NCI-H1048 (cell line): ENCODE data around the gene DIDO1.
"Not testable (repeated sequence)": the region's sequence is repeated elsewhere in the genome, so short reads cannot be mapped to it uniquely, and the experiment has no call there.

Experiments
- DNase-seq: peaks from one replicate; lab custom pipeline; 2025; lab: John Stamatoyannopoulos, UW

Gene DIDO1

DNA sequence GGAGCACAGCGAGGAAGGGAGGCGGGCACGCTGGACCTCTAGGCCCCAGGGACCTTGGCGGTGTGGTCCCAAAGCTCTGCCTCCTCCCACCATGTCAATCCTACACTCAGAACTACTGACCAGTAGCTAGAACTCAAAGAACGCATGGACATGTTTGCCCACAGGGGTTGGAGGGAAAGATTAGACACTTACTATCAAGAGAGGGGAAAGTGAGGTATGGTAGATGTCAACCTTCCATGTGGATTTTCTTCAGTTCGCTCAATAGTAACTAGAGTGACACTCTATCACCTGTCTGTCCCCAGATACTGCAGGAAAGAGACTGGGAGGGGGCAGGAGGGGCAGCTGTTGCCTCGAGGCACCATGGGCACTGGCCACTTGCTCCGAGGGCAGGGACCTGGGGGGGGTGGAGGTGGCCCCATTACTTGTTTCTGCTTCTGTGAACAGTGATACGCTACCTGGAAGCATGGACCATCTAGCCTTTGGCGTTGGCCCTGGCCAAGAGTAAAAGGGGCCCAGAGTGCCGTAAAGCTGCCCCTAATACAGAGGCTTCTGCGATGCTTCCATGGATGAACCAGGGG, 912 bp upstream of the DIDO1 start:
- DNase-seq = no peak

DNA sequence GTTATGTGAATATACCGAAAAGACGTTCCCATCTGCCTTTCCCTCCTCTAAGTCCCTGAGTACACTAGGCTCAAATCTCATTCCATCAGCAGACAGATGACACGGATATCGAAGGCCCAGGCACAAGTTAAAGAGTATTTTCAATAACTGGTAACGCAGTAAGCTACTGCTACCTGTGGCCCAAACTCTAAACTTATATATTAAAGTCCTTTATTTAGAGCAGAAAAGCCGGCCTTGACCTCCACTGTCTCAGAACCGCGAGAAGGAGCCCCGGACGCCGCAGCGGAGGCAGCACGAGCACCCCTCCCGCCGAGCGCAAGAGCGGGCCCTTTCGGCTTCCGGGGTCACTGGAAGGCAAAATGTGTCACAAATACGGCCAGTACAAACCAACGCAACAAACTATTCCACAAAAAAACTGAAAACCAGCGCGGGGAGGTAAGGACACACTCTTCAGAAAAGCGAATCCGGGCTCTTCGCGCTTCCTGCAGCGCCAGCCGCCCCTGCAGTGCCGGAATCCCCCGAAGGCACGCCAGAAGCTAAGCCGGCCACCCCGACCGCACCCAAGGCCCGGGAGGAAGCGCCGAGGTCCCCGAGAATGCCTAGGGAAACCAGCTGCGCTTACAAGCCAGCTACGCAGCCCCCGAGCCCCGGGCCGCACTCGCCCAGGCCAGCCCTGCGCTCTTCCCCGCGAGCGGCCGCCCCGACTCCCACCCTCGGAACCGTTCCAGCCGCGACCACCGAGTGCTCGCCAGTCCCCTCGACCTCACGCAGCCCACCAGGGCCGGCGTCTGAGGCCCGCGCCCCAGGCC, 681 bp downstream of the DIDO1 start:
- DNase-seq = no peak

DNA sequence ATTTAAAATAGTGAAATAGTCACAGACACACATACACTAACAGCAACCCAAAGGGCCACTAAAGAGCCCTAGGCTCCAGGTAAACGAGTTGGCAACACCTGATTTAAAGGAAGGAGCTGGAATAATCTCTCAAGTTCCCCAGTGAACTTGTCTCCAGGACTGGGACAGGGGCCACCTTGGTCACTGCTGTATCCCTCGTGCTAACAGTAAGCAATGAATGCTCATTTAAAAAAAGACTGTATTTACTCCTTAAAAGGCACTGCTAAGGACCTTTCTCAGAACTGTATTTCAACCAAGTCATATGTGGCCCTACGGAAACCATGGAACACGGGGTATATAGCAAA, 1.3 kb downstream of the DIDO1 start:
- no peak for DNase-seq

GRCh38 chr20:62924442-62925075, 1.7 kb downstream of the DIDO1 start:
- DNase-seq = no peak

GRCh38 chr20:62923669-62924441, 2.5 kb downstream of the DIDO1 start:
- DNase-seq = no peak

DNA sequence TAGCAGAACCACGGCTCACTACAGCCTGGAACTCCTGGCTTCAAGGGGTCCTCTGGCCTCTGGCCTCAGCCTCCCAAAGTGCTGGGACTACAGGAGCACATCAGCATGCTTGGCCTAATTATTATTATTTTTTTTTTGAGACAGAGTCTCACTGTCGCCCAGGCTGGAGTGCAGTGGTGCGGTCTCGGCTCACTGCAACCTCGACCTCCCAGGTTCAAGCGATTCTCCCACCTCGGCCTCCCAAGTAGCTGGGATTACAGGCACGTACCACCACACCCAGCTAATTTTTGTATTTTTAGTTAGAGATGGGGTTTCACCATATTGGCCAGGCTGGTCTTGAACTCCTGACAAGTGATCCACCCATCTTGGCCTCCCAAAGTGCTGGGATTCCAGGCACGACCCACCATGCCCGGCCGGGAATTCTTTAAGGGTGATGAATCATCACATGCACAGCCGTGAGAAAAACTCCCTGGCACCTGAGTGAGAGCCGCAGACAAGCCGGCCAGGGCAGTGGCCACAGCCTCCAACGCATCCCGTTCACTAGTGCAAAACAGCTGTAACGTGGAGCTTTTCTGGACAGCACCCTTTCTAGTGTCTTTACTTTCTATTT, 3.1 kb downstream of the DIDO1 start:
- not testable (repeated sequence) for DNase-seq

DNA sequence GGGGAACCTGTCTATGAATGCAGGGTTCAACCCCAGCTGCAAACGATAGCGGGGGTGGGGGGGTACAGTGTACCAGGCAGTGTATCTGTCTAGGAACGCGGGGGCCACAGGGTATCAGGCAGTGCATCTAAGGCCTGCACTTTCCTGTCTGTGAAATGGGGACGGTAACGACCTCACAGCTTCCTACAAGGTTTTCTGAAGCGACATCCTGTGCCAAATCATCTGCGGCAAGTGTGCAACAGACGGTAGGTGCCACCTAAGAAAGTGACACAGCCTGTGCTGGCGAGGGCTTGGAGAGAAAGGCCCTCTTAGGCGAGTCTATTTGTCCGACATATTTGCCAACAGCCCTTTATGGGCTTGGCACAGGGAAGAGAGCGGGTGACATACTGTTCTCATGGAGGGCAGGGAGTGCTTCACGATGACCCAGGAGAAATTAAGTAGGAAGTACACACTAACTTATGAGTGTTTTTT, 3.8 kb downstream of the DIDO1 start:
- DNase-seq = no peak

GRCh38 chr20:62921119-62921687, 5.1 kb downstream of the DIDO1 start:
- DNase-seq = peak; percentile 42

- no peak for DNase-seq
These were observed 6.2 kb downstream of the DIDO1 start for GRCh38 chr20:62920039-62920645.

GRCh38 chr20:62918831-62919230, 7.5 kb downstream of the DIDO1 start:
- no peak for DNase-seq

DNA sequence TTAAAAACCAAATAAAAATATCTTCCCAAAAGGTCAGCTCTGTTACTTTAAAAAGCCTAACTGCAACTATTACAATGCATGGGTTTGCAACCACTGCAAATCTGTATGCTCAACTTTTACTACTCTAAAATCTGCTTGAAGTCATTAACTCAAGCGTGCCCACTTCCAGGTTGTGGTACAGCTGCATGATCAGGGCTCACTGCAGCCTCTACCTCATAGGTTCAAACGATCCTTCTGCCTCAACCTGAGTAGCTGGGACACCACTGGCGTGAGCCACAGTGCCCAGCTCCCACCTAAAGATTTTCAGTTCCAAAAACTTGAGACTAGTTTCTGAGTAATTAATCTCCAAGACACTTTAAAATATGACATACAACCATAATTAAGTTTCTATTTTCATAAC, 8.2 kb downstream of the DIDO1 start:
- DNase-seq = no peak

- DNase-seq = no peak
These were observed 8.6 kb downstream of the DIDO1 start for GRCh38 chr20:62917720-62918119.

DNA sequence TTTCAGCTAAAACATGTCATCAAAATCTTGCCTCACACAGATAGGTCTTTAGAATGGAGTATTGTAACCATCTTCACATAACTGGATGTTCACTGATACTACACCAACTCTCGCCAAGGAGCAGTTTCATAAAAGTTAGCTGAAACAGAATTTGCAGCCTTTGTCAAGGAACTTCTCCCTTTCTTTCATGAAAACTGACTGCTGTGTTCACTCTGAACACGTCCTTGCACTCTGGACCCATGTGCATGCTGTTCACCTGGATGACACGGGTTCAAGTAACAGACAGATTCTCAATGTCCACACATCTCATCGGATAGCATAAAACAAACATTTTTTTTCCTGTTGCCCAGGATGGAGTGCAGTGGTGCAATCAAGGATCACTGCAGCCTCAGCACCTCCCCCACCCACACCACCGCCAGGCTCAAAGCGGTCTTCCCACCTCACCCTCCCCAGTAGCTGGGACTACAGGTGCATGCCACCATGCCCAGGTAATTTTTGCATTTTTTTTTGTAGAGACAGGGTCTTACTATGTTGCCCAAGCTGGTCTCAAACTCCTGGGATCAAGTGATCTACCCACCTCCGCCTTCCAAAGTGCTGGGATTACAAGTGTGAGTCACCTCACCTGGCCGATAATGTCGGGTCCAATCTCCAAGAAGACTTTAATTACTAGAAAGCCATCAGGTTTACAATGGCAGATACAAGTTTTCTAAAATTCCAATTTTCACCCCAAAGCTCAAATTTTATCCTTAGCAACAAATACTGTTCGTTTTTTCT, 9.4 kb downstream of the DIDO1 start:
- no peak for DNase-seq

DNA sequence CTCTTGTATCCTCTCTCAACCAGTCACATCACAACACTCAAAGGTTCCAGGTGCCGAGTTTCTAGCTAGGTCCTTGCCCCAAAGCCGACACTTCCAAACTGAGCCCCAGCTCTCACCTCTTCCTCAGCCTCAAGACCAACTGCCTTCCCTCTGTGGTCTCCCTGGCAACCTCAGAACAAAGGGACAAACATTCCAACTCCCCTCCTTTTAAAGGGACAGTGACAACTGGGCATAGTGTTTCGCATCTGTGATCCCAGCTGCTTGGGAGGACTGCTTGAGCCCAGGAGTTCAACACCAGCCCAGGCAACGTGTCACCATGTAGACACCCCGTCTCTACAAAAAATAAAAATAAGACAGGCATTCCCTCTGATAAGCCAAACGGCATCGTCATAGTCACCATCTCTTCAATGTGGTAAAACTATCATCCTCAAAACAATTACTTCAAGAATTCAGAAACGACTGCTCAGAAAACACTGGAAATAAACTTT, 11.3 kb downstream of the DIDO1 start:
- DNase-seq = no peak

GRCh38 chr20:62914436-62914835, 11.9 kb downstream of the DIDO1 start:
- no peak for DNase-seq

- DNase-seq = no peak
These were observed 13.2 kb downstream of the DIDO1 start for GRCh38 chr20:62913043-62913630.

DNA sequence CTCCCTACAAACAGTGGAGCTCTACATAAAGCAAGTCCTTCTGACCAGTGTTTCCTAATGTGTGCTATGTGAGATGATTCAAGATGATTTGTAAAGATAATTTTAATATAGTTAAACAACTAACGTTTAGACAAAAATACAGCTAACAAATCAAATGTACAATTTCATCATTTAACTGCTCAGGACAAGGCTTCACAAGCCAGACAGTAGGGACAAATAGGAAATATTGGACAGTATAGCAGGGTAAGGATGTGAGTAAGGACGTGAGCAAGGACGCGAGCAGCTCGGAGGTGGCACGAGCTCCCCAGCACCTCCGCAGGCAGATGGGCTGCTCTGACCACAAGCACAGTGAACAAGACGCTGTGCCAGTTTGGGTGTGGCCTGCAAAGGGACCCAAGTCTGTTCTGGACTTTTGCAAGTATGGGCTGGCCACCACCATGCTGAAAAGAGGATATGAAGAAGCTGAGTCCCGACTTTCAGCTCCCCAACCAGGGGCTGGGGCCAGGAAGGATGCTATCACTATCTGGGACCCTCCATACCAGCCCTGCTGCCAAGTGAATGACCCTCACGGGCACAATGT, 14.5 kb downstream of the DIDO1 start:
- no peak for DNase-seq

DNA sequence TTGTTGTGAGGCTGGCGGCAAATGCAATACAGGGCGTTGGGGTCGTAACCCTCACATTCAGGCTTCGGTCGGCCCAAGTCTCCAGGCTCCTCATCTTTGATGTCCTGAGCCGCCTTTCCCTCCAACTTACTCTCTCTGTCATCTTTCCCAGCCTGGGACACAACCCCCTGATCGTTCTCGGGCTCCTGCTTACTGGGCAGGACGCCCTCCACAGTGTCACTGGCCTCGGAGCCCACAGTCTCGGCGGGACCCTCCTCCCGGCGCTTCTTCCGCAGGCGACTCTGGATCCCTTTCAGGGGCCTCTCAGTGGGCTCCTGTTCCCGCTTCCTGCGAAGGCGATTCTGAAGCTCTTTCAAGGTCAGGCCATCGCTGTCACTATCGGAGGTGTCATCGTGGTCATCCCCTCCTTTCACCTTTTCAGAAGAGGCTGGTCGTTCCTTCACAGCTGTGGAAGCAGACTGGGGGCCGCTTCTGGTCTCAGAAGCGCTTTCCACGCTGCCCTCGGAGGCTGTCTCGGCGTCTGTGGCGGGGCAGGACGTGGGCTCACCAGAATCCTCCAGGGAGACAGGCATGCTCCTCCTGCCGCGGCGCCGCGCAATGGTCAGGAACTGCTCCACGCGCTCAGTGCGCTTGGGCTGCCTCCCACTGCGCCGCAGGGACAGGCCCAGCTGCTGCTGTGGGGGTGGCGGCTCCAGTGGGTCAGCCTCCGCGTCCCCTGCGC, 15.4 kb downstream of the DIDO1 start:
- DNase-seq = no peak

GRCh38 chr20:62910217-62910766, 16.0 kb downstream of the DIDO1 start:
- no peak for DNase-seq
